GM19099 (cell line): Measurements from ENCODE around the gene ZNF584.

Source experiments
- POLR2A ChIP-seq: IDR thresholded peaks from 3 replicates; pipeline ENCODE4 v1.6.1; 2011; ENCODE audit warnings: low read depth; ENCODE audit not compliant: insufficient read length; ENCODE audit errors: extremely low read depth

Gene ZNF584

GRCh38 chr19:58396691-58397532 is 11.5 kb upstream of the ZNF584 start:
- TF ChIP-seq POLR2A, result no peak

GRCh38 chr19:58397533-58398037 is 10.9 kb upstream of the ZNF584 start:
- TF ChIP-seq POLR2A, result no peak

- TF ChIP-seq POLR2A, result no peak
Observed at GRCh38 chr19:58398087-58398486, 10.4 kb upstream of the ZNF584 start.

GRCh38 chr19:58398545-58398944 is 9.9 kb upstream of the ZNF584 start:
- no peak for TF ChIP-seq POLR2A

- no peak for TF ChIP-seq POLR2A
Observed at GRCh38 chr19:58399903-58400302, 8.5 kb upstream of the ZNF584 start.

GRCh38 chr19:58400316-58400915 is 8.0 kb upstream of the ZNF584 start:
- no peak for TF ChIP-seq POLR2A

GRCh38 chr19:58400916-58401839 is 7.3 kb upstream of the ZNF584 start:
- peak; percentile 85 for TF ChIP-seq POLR2A

- TF ChIP-seq POLR2A, result no peak
Observed at GRCh38 chr19:58401840-58402421, 6.5 kb upstream of the ZNF584 start.

- no peak for TF ChIP-seq POLR2A
Observed at GRCh38 chr19:58406818-58407657, 1.4 kb upstream of the ZNF584 start.

- no peak for TF ChIP-seq POLR2A
Observed at GRCh38 chr19:58407658-58408151, 744 bp upstream of the ZNF584 start.

GRCh38 chr19:58409010-58409790 is 751 bp downstream of the ZNF584 start:
- no peak for TF ChIP-seq POLR2A

GRCh38 chr19:58416604-58417003 is 8.2 kb downstream of the ZNF584 start:
- no peak for TF ChIP-seq POLR2A

GRCh38 chr19:58417071-58417470 is 8.6 kb downstream of the ZNF584 start:
- no peak for TF ChIP-seq POLR2A
